Neuron (in vitro differentiated cells): Measurements from ENCODE around the gene DFFA.
"Not testable (repeated sequence)": the region's sequence is repeated elsewhere in the genome, so short reads cannot be mapped to it uniquely, and the experiment has no call there.

Experiments used
- H2AFZ ChIP-seq: one replicate; pipeline ENCODE4 v1.6.1; 2013; ENCODE audit warnings: low read depth, mild to moderate bottlenecking, inconsistent platforms, low read length, moderate library complexity
- H3K27me3 ChIP-seq: one replicate; pipeline ENCODE4 v1.6.1; 2013; ENCODE audit warnings: low read length; ENCODE audit not compliant: insufficient read depth
- H3K36me3 ChIP-seq: one replicate; pipeline ENCODE4 v1.6.1; 2013; ENCODE audit warnings: low read length; ENCODE audit not compliant: insufficient read depth
- H3K4me1 ChIP-seq: one replicate; pipeline ENCODE4 v1.6.1; 2013; ENCODE audit warnings: low read length; ENCODE audit not compliant: insufficient read depth
- H3K4me3 ChIP-seq: 2 replicates; pipeline ENCODE4 v1.5.1; 2013; ENCODE audit warnings: mild to moderate bottlenecking, low read length, moderate library complexity
- H3K9me3 ChIP-seq: one replicate; pipeline ENCODE4 v1.6.1; 2013; ENCODE audit warnings: low read length

DFFA gene

DNA sequence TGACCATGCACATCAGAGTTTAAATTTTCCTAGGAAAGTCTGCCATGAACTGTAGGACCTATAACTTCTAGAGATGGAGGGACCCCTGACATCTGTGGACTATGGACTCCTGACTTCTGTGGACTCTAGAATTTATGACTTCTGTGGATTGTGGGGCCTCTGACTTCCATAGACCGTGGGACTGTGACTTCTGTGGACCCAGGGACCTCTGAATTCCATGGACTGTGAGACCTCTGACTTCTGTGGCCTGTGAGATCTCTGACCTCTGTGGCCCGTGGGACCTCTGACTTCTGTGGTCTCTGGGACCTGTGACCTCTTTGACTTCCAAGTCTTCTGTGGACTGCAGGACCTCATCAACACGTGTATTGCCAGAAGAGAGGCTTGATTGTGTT lies 39.2 kb upstream of the DFFA start:
- peaks cover 12% of the 10 kb centered on the region for H3K4me1 ChIP-seq
- peaks cover 4% of the 10 kb centered on the region for H3K36me3 ChIP-seq
- H3K27me3 ChIP-seq: no peaks in the 10 kb centered on the region
- H2AFZ ChIP-seq: no peak overlapping the region
- peaks cover 2% of the 10 kb centered on the region for H3K9me3 ChIP-seq
- no peak overlapping the region for H3K4me3 ChIP-seq

DNA sequence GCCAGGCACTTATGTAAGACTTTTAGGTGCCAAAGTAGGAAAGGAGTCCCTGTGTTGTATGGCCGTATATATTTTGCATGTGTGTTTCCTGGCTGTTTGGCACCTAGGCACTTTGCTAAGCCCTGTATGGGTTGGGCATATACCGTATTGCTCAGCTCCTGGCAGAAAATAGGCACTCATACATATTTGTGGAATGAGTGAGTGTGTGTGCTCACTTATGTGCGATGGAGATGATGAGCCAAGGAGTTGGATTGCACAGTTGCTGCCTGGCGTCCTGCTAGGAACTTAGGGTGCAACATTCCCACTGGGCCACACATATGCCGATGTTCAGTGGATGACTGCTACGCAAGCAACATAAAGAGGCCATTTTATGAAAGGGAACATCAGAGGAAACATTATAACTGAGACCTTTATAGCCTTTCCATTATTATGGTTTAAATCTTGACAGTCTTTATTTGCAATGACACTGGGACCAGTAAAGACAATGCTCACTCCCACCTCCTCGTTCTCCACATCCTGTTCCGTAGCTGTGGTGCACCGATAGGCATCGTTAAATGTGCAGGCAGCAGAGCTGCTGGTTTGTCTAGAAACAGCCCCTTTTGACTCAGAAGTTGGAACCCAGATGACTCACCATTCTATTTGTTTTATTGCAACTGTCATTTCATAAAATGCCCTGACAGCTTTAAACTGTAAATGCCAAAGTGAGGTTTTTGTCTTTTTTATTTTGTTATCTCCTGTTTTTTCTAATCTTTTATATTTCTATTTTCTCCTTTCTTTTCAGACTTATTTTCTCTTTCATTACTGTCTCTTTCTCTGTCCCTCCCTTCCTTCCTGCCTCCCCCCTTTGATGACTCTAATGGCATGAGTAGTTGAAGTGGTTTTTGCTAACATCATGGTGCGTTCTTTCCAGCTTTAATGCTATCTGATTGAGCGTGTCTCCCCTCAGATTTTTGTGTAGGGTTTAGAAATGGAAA lies 38.5 kb upstream of the DFFA start:
- H3K36me3 ChIP-seq: peaks cover 4% of the 10 kb centered on the region
- no peaks in the 10 kb centered on the region for H3K27me3 ChIP-seq
- H3K9me3 ChIP-seq: peaks cover 2% of the 10 kb centered on the region
- no peak overlapping the region for H2AFZ ChIP-seq
- H3K4me1 ChIP-seq: peaks cover 12% of the 10 kb centered on the region
- H3K4me3 ChIP-seq: no peak overlapping the region

DNA sequence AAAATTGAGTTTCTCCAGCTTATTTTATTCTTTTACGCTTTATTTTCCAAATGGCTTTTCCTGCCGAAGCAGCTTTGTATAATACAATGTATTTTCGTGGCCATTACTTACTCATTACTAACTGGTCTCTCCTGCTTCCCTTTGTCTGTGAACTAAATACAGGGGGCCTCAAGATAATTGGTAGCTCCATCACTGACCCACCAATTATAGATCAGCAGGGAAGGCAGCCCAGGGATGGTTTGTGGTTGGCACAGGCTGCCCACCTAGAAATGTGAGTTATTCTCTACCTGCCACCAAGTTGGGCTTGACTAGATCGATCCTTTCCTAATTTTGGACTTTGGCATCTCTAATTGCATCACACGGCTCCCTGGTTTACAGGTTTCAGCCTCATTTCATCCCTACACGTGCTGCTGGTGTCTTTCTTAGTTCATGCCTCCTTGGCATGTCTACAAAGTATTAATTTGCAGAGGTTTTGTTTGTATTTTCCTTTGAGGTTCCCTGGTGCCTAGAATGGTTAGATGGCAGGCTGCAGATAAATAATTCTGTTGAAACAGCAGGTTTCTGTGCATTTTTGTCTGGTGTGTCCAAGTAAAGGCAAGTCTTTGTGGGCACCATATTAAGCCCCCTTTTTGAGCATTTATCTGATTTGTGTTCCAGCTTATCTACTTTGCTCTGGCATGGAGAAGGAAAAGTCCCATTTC lies 37.6 kb upstream of the DFFA start:
- H3K36me3 ChIP-seq: peaks cover 4% of the 10 kb centered on the region
- no peak overlapping the region for H2AFZ ChIP-seq
- H3K27me3 ChIP-seq: no peaks in the 10 kb centered on the region
- H3K9me3 ChIP-seq: peaks cover 2% of the 10 kb centered on the region
- H3K4me1 ChIP-seq: peaks cover 12% of the 10 kb centered on the region
- no peak overlapping the region for H3K4me3 ChIP-seq

DNA sequence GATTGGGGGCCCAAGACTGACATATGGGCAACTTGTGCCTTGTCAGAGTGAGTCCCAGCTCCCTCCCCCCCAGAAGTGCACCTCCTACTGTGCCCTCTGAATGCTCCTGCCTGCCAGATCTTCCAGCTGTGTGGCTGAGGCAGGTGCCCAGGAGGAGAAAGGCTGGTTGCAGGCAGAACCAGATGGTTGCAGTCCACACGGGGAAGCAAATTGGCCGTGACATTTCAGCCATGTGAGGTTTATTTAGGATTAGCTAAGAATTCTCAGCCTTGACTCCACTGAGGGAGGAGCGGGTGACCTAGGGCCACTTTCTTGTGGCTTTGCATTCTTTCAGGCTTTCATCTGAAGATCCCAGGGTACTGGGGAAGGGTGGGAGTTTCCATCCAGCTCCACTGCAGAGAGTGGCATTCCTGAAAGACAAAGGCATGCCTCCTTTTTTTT lies 36.2 kb upstream of the DFFA start:
- H3K36me3 ChIP-seq: peaks cover 4% of the 10 kb centered on the region
- no peak overlapping the region for H2AFZ ChIP-seq
- H3K9me3 ChIP-seq: peaks cover 2% of the 10 kb centered on the region
- H3K27me3 ChIP-seq: no peaks in the 10 kb centered on the region
- H3K4me1 ChIP-seq: peaks cover 14% of the 10 kb centered on the region
- H3K4me3 ChIP-seq: no peak overlapping the region

DNA sequence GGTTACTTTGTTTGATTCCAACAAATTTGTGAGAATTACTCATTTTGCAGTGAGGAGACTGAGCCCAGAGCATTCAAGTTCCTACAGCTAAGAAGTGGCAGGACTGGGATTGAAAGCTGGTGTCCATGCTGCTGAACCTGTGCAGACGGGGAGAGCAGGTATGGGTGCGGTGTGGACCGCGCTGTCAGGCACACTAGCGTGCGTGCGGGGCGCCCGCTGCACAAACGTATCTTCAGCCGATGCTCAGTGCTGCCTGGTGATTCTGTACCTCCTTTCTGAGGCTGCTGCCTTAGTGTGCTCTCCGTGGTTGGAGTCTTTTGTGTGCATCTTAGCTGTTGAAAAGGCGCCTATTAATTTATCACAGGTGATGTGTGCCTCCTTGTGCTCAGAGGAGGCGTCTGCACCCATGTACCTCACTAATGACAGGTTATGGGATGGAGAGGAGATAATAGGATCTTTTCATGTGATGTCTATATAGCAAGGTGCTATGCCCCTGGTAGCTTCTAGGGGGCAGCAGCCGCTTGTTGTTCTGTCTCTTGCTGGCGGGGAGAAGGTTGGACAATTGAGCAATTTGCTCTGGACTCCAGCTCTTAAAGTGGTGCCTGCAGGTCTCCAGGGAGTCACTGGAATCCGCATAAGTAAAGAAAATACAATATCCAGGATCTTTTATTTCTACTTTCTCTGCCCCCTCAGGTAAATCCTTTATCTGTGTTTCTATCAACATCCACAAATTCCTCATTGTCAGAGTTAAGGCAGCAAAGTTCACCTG lies 35.0 kb upstream of the DFFA start:
- no peak overlapping the region for H3K4me3 ChIP-seq
- H3K4me1 ChIP-seq: peaks cover 13% of the 10 kb centered on the region
- H3K36me3 ChIP-seq: peaks cover 4% of the 10 kb centered on the region
- no peaks in the 10 kb centered on the region for H3K27me3 ChIP-seq
- no peak overlapping the region for H2AFZ ChIP-seq
- peaks cover 2% of the 10 kb centered on the region for H3K9me3 ChIP-seq

DNA sequence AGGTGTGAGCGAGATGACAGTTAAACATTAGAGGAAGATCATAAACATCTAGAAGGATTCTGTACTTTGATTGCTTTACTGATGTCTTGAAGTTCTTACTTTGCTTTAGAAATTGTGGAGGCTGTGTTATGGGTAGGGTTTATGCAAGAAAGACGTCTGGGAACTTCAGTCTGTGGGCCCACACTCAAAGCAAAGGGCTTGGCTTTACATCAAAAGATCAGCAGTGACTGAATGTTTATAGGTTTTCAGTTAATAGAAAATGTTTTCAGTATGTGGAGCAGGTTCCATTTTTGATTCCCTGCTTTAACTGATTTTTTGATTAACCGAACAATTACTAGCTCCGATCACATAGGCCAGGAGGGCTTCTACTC lies 34.3 kb upstream of the DFFA start:
- Histone ChIP-seq H3K4me1 (peaks cover 13% of the 10 kb centered on the region), H3K27me3 (no peaks in the 10 kb centered on the region), H2AFZ (no peak overlapping the region), H3K4me3 (no peak overlapping the region), H3K9me3 (peaks cover 2% of the 10 kb centered on the region), H3K36me3 (peaks cover 3% of the 10 kb centered on the region)

DNA sequence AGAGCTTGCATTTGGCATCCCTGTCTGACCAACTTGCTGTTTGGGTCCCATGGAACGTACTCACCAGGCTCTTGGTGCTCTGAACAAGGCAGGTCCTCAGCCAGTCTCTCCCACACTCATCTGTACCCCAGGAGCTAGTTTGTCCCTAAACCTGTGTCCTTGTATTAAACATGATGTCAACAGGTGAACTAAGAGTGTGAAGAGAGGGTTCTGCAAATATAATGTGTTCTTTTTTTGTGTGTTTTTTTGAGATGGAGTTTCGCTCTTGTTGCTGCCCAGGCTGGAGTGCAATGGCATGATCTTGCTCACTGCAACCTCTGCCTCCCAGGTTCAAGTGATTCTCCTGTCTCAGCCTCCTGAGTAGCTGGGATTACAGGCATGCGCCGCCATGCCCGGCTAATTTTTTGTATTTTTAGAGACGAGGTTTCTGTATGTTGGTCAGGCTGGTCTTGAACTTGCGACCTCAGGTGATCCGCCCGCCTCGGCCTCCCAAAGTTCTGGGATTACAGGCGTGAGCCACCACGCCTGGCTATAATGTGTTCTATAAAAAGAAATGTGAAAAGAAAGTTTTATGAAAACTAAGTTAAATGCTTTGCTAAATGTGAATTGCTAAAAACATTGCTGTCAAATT lies 33.8 kb upstream of the DFFA start:
- H2AFZ ChIP-seq, H3K4me3 ChIP-seq, H3K9me3 ChIP-seq, H3K27me3 ChIP-seq, H3K36me3 ChIP-seq: not testable (repeated sequence)
- H3K4me1 ChIP-seq: peaks cover 11% of the 10 kb centered on the region

DNA sequence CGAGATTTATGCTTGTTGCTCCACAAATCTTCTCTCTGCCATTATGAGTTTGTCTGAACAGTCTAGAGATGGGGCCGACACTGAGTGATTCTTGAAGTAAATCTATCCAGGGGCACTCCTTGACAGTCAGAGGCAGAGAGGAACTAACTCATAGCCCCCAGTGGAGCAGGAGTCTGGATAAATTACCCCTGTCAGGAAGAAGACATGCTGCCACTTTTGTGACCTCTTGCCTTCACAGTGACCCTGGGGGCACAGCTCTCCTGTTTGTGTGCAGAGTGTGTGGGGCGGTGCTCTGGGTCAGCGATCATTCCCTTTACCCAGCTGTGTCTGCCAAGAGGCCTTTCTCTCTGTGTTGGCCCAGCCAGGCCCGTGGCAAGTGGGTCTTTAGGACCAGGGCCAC lies 31.9 kb upstream of the DFFA start:
- Histone ChIP-seq H3K4me3 (no peak overlapping the region), H3K36me3 (no peaks in the 10 kb centered on the region), H3K4me1 (peaks cover 11% of the 10 kb centered on the region), H3K27me3 (no peaks in the 10 kb centered on the region), H3K9me3 (peaks cover 2% of the 10 kb centered on the region), H2AFZ (no peak overlapping the region)

DNA sequence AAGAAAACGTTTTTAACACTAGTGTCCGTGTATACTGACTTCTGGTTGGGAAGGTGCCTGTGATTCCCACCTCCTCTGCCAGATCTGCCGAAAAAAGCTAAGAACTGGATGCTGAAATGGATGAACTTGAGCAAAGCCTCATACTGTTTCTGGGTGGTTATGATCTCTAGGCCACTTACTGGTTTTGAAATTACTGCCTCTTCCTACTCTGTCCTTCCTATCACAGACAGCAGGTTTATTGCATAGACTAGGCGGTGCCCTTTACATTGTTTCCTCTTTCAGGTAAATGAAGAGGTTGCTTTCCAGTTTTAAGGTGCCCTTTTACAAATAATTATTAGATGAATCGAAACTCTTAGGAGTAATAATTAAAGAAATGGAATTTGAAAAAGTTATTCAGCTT lies 29.9 kb upstream of the DFFA start:
- H3K9me3 ChIP-seq: no peaks in the 10 kb centered on the region
- H3K4me1 ChIP-seq: peaks cover 8% of the 10 kb centered on the region
- no peaks in the 10 kb centered on the region for H3K27me3 ChIP-seq
- H3K4me3 ChIP-seq: no peak overlapping the region
- H3K36me3 ChIP-seq: no peaks in the 10 kb centered on the region
- H2AFZ ChIP-seq: no peak overlapping the region

DNA sequence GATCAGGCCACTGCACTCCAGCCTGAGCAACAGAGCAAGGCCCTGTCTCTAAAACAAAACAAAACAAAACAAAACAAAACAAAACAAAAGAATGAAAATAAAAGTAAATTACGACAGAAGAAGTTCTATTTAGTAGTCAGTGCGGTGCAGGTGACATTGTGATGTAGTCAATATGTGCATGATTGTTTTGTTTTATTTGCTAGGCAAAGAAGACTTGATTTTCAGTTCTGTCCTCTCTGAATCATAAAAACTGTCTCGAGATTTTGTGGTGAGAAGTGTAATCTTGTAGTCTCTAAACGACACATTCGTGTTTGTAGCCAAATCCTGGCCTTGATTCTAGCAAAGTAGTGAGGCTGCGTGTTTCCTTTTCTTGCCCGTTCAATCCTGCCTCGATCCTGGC lies 25.9 kb upstream of the DFFA start:
- no peak overlapping the region for H3K4me3 ChIP-seq
- H2AFZ ChIP-seq: no peak overlapping the region
- H3K4me1 ChIP-seq: peaks cover 20% of the 10 kb centered on the region
- no peaks in the 10 kb centered on the region for H3K9me3 ChIP-seq
- peaks cover 8% of the 10 kb centered on the region for H3K36me3 ChIP-seq
- no peaks in the 10 kb centered on the region for H3K27me3 ChIP-seq

DNA sequence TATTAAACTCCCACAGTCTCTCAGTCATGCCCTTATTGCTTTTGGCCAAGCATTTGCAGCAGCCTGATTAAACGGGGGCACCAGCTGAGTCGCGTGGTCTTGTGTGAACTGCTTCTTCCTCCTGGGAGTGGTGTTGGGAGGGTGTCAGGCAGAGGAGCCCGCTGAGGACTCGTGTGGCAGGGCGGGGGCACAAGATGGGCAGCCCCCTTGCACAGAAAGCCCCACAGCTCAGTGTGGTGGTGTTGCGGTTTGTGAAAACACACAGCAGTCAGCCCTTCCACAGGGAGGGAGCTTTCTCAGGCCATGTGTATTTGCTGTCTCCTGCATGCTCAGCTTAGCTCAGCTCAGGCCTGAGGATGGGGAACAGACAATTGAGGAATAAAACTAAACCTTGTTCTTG lies 24.8 kb upstream of the DFFA start:
- no peaks in the 10 kb centered on the region for H3K27me3 ChIP-seq
- H3K9me3 ChIP-seq: no peaks in the 10 kb centered on the region

DNA sequence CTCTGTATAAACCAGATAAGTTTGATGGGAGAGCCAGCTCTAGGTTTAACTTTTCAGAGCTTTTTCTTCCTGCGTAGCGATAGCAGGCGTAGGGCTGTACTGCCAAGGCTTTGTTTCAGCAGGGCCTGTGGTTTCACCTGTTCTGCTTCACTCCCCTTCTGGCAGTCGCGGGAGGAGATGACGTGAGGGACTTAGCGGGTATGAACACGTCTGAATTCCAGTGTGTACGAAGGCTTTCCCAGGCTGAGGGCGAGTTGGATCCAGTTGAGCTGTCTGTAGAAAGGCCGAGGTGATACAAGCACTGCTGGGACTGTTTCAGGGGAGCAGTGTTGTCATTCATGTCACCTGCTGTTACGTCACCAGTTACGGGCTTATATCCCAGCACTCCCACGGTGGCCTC lies 23.6 kb upstream of the DFFA start:
- H2AFZ ChIP-seq: no peak overlapping the region
- H3K27me3 ChIP-seq: no peaks in the 10 kb centered on the region

More for the DNA sequence above, 24.8 kb upstream of the DFFA start:
- Histone ChIP-seq H3K4me1 (peaks cover 23% of the 10 kb centered on the region), H3K4me3 (no peak overlapping the region), H2AFZ (no peak overlapping the region), H3K36me3 (peaks cover 8% of the 10 kb centered on the region)

More for the DNA sequence above, 23.6 kb upstream of the DFFA start:
- Histone ChIP-seq H3K9me3 (no peaks in the 10 kb centered on the region), H3K4me1 (peaks cover 26% of the 10 kb centered on the region), H3K4me3 (no peak overlapping the region), H3K36me3 (peaks cover 8% of the 10 kb centered on the region)
